Measurements from ENCODE around the gene TMEM183A.
"Not testable (repeated sequence)": the region's sequence is repeated elsewhere in the genome, so short reads cannot be mapped to it uniquely, and the experiment has no call there.

The TMEM183A gene

GRCh38 chr1:203009185-203009584 lies 2.0 kb downstream of the TMEM183A start:
- TF ChIP-seq CTCF (IDR thresholded peaks at IDR 0.05; ENCODE audit: low read depth, low read length) = no peak

GRCh38 chr1:203011582-203011981 lies 4.4 kb downstream of the TMEM183A start:
- no peak for DNase-seq (ENCODE audit: extremely low read depth, low read depth)

More at GRCh38 chr1:203009185-203009584, 2.0 kb downstream of the TMEM183A start:
- no peak for DNase-seq (ENCODE audit: extremely low read depth, low read depth)

GRCh38 chr1:203017061-203017460 lies 9.9 kb downstream of the TMEM183A start:
- TF ChIP-seq CTCF (IDR thresholded peaks at IDR 0.05; ENCODE audit: low read depth, low read length) = no peak
- no peak for DNase-seq (ENCODE audit: extremely low read depth, low read depth)

More at GRCh38 chr1:203011582-203011981, 4.4 kb downstream of the TMEM183A start:
- no peak for TF ChIP-seq CTCF (IDR thresholded peaks at IDR 0.05; ENCODE audit: low read depth, low read length)

GRCh38 chr1:203017692-203018091 lies 10.5 kb downstream of the TMEM183A start:
- TF ChIP-seq CTCF (IDR thresholded peaks at IDR 0.05; ENCODE audit: low read depth, low read length) = no peak
- DNase-seq (ENCODE audit: extremely low read depth, low read depth) = no peak

- DNase-seq (ENCODE audit: extremely low read depth, low read depth) = not testable (repeated sequence)
These were observed 15.7 kb downstream of the TMEM183A start for GRCh38 chr1:203022855-203023254.

- DNase-seq (ENCODE audit: extremely low read depth, low read depth) = no peak
- no peak for TF ChIP-seq CTCF (IDR thresholded peaks at IDR 0.05; ENCODE audit: low read depth, low read length)
These were observed 18.5 kb downstream of the TMEM183A start for GRCh38 chr1:203025686-203026030.

- DNase-seq (ENCODE audit: extremely low read depth, low read depth) = peak; percentile 61
- TF ChIP-seq CTCF (IDR thresholded peaks at IDR 0.05; ENCODE audit: low read depth, low read length) = no peak
These were observed 19.0 kb downstream of the TMEM183A start, which contains the start of gene PPFIA4 for GRCh38 chr1:203026031-203026665. TSS of gene PPFIA4 (plus strand) at chr1:203026491. CDS start at chr1:203039009, 12,518 bp downstream.

Measured in AG09319 (cell line).